ENCODE data around the gene APOD. TPM values are rescaled to one million over a fixed set of nuclear protein-coding genes. Genes with fewer than 3 reads are reported as not detected.
A peak's percentile ranks its signal among the peaks of the same experiment; 100 is the strongest.

Gene APOD
- total RNA-seq, 1 donor from 2014 or later, result 92.5 TPM

GRCh38 chr3:195526492-195526891 is 57.2 kb downstream of the APOD start:
- H3K36me3 ChIP-seq, result peaks cover 30% of the 10 kb centered on the region
- no peak overlapping the region for H3K4me3 ChIP-seq
- DNase-seq, result no peak
- H3K9me3 ChIP-seq (replicated peaks), result no peaks in the 10 kb centered on the region
- TF ChIP-seq CTCF (IDR thresholded peaks at IDR 0.05; ENCODE audit: borderline replicate concordance), result no peak
- H3K27me3 ChIP-seq (ENCODE audit: low read depth), result no peaks in the 10 kb centered on the region
- no peak overlapping the region for H3K27ac ChIP-seq (replicated peaks)
- peaks cover 6% of the 10 kb centered on the region for H3K4me1 ChIP-seq
- intact Hi-C loops (cut with micrococcal nuclease), result loop anchor here (10.0 kb wide), 1 partner anchor 842 kb away; the partner anchor contains the start of gene FAM43A

GRCh38 chr3:195524171-195524896 is 59.4 kb downstream of the APOD start:
- peak overlapping the region; percentile 14 for H3K27ac ChIP-seq (replicated peaks)
- H3K27me3 ChIP-seq (ENCODE audit: low read depth), result no peaks in the 10 kb centered on the region
- H3K36me3 ChIP-seq, result peaks cover 30% of the 10 kb centered on the region
- H3K4me1 ChIP-seq, result peaks cover 6% of the 10 kb centered on the region
- intact Hi-C loops (cut with micrococcal nuclease), result loop anchor here (5.0 to 10.0 kb wide), 2 partner anchors 247 to 840 kb away; partner anchors contain the start of gene FAM43A
- TF ChIP-seq CTCF (IDR thresholded peaks at IDR 0.05; ENCODE audit: borderline replicate concordance), result no peak
- H3K4me3 ChIP-seq, result no peak overlapping the region
- DNase-seq, result no peak
- H3K9me3 ChIP-seq (replicated peaks), result no peaks in the 10 kb centered on the region

GRCh38 chr3:195522254-195523023 is 61.3 kb downstream of the APOD start:
- peaks cover 36% of the 10 kb centered on the region for H3K36me3 ChIP-seq
- H3K4me3 ChIP-seq, result no peak overlapping the region
- TF ChIP-seq CTCF (IDR thresholded peaks at IDR 0.05; ENCODE audit: borderline replicate concordance), result peak; percentile 82
- H3K4me1 ChIP-seq, result peaks cover 6% of the 10 kb centered on the region
- H3K27me3 ChIP-seq (ENCODE audit: low read depth), result no peaks in the 10 kb centered on the region
- no peaks in the 10 kb centered on the region for H3K9me3 ChIP-seq (replicated peaks)
- no peak for DNase-seq
- no peak overlapping the region for H3K27ac ChIP-seq (replicated peaks)
- intact Hi-C loops (cut with micrococcal nuclease), result loop anchor here (5.0 to 10.0 kb wide), 2 partner anchors 245 to 838 kb away; partner anchors contain the start of gene FAM43A

Other genes starting within 250 kb of the APOD start
- gene ACAP2, start 140.9 kb downstream of the APOD start, total RNA-seq, result 14.3 TPM
- 39.7 TPM for gene PPP1R2, start 40.6 kb downstream of the APOD start, total RNA-seq
- gene MUC20, start 137.0 kb upstream of the APOD start, total RNA-seq, result 4.7 TPM
- 0.11 TPM for gene MUC4, start 228.0 kb upstream of the APOD start, total RNA-seq

Measured in left ventricle myocardium inferior (tissue), 1 donor.